Amniotic stem cell (primary cell): ENCODE results near the gene PHGDH.

Source experiments
- DNase-seq: peaks from one replicate; lab custom pipeline; 2025; lab: John Stamatoyannopoulos, UW

Gene PHGDH

DNA sequence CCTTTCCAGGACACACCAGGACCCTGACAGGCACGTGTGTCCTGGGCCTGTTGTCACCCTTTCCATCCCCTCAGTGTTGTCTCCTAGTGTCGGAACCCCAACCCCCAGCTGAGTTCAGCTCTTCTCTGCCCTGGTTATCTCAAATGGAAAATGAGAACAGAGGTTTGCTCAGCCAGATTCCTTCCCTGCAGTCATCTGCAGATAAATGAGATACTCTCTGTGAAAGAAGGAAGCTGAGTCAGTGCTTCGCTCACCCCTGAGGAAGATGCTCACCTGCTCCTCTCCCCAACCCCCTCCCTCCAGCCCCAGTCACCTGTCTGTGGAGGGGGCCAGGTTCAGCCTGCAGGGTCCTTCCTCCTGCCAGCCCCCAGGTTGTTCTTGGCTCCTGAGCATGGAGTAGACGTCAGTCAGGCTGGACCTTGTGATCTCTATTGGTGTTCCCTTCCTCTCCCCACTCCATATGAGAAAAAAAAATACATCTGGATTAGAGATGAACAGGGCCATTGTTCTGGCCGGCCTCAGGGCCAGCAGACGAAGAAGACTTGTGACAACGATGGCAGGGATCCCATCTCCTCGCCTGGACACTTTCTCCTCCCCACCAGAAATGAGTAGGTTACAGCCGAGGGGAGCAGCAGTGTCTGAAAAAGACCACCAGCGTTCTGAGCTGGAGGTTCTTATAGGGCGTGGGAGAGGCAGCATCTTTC lies 20.9 kb downstream of the PHGDH start:
- DNase-seq: no peak

DNA sequence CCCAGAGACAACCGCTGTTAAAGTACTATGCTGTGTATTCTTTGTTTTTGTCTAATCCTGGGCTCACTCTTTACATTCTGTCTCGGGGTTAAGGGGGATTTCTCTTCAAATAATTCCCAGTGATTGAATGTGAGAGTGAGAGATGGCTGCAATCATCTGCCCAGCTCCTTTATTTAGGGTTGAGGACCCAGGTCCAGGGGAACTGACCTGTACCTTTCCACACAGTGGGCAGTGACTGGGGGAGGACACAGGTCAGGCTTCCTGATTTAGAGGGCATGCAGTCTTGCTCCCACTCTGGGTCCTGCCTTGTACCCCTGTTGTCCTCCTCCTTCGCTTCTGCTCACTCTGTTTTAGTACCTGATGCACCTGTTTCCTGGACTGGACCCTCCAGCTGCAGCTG lies 22.0 kb downstream of the PHGDH start:
- DNase-seq: no peak

DNA sequence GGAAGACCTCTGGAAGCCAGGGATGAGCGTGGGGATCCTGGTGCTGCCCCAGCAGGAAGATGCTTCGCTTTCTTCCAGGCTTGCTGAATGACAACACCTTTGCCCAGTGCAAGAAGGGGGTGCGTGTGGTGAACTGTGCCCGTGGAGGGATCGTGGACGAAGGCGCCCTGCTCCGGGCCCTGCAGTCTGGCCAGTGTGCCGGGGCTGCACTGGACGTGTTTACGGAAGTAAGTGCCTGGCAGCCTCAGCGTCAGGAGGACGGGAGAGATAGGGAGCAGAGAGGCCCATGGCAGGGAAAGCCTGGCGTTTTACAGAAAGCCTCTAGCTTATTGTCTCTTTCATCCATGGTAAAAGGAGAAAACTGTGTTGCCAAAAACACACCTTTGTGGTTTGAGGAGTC lies 23.5 kb downstream of the PHGDH start:
- no peak for DNase-seq

DNA sequence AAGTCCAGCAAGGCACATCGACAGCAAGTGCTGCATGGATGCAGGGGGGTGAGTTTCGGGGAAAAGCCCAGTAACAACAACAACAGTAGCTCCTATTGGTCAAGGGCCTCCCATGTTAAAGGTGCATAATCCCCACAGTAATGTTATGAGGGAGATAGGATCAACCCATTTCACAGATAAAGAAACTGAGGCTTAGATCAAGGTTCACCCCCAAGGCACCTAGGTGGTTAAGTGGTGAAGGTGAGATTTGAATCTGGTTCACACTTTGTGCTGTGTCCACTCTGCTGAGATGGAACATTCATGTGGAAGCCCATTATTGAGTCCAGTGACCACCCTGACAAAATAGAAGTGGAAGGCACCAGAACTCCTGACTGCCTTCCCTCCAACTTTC lies 24.9 kb downstream of the PHGDH start:
- DNase-seq: no peak

DNA sequence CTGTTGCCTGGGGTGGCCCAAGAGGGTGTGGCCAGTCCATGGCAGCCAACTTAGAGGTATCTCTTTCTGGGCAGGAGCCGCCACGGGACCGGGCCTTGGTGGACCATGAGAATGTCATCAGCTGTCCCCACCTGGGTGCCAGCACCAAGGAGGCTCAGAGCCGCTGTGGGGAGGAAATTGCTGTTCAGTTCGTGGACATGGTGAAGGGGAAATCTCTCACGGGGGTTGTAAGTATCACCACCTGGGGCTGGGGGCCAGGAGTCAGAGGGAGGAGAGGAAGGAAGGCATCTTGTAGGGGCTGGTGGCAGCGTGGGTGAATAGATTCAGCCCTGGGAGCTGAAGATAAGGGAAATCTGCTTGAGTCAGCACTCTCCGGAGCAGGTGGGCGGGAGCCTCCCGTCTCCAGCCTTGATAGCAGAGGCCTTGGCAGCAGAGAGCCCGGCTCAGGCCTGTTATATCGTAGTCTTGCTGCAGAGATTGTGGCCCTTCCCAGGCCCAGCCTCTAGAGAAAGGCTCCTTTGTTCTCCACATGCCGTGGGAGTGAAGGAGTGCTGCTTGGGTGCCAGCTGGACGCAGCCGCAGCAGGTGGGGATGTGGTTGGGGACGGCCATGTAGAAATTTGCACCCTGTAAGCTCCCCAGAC lies 25.4 kb downstream of the PHGDH start:
- no peak for DNase-seq

DNA sequence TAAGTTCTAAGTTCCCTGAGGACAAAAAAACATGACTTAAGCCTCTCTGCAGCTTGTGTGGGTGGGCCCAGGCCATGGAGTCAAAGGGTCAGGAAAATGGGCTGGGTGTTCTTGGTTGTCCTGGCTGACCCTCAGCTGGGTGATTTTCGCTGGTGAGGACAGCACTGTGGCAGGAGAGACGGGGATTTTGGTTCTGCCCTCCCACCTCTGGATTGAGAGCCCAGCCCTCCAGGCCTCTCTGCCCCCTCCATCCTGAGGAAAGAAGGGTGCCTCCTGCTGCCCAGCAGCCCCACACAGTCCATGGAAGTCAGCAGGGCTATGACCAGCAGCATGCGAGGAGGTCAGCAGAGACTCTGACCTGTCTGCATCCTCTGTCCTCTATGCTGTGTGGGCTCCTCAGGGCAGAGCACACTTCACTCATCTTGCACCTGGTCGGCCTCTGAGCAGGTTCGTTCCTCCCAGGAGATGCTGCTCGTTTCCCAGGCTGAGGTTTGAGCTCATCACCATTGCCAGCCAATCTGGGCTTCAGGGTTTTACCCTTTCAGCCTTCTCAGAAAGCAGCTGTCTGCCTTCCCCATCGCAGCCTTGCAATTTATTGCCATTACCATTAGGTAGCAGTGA lies 26.5 kb downstream of the PHGDH start:
- no peak for DNase-seq

DNA sequence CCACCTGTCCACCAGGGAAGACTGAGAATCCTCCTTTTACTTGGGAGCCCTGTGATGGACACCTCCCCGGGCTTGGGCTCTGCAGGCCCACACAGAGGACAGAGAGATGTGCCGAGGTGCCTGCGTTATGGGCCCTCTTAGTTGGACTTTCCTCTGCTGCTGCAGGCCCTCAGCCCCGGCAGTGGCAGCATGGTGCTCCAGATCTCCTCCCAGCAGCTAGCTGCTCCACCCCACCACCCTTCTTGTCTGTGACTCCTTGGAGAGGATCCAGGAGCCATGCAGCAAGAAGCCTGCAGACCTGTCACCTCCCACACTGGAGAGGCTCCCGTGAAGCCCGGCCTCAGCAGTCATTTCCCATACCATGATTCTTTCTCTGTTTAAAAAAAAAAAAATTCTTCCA lies 27.4 kb downstream of the PHGDH start:
- DNase-seq: no peak

DNA sequence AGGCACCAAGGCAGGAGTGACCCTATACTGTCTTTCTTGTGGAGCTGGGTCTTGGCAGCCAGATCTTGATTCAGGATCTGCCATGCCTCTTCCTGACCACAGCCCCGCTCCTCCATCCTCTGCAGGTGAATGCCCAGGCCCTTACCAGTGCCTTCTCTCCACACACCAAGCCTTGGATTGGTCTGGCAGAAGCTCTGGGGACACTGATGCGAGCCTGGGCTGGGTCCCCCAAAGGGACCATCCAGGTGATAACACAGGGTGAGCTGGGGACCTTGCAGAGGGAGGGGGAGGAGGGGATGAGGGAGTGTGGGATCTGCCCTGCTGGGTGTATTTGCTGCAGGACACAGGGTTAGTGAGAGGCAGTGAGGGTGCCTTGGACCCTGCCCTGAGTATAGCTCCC lies 28.5 kb downstream of the PHGDH start:
- DNase-seq: no peak

DNA sequence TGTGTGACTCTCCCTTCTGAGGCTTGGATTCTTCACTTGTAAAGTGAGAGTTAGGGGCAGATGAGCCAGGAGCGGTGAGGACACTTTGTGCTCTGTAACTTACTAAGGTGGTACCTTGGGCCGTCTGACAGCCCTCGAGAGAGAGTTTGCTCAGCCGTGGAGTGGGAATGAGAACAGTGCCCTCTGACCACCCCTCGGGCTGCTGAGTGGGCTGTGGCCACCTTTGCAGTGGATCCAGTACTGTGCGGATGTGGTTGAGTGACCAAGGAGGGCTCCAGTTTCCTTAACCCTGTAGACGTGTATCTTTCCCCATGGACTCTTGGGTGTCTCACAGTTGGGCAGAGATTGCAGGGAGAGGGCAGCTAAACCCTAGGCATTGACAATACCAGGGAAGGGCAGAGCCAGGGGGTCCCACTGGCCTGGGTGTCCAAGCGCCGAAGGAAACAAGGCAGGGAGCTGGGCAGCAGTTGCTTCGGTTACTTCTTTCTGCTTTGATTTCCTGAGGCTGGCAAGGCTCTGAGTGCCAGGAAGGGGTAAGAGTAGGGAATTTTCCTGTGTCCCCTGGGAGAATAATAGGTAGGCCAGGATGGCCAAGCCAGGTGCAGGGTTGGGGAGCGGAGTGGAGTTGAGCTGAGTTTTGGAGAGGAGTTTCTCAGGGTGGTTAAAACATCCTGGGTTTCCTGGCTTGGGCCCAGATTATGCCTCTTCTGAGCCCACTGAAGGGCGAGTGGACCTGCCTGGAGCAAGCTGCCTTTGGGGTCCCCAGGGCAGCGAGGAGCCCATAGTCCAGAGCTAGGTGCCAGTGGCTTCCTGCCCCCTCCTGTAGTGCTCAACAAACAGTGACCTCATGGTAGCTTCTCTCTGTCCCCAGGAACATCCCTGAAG lies 29.4 kb downstream of the PHGDH start:
- DNase-seq: no peak

DNA sequence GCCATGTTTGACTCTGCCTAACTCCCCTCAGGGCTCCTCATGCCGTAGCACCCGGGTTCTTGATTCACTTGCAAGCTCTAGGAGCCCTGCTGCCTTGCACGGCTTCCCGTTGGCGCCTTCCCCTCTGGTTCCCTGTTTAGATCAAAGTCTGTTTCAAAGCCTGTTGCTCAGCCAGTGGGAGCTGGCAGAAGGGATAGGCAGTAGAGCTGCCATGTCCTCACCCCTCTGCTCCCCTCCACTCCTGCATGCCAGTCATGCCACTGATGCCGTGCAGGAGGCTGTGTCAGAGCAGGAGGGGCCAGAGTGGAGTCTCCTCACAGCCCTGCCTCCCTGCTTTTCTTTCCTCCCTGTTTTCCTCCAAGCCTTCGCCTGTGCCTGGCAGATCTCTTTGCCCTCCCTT lies 30.5 kb downstream of the PHGDH start:
- DNase-seq: no peak

DNA sequence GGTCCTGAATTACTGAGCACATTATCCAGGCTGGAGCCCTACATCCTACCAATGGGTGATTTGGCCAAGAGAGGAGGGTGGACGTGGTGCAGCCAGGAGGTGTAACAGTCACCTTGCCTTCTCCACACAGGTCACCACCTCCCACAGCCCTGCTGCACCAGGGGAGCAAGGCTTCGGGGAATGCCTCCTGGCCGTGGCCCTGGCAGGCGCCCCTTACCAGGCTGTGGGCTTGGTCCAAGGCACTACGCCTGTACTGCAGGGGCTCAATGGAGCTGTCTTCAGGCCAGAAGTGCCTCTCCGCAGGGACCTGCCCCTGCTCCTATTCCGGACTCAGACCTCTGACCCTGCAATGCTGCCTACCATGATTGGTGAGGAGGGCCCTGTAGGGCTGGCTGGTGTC lies 30.9 kb downstream of the PHGDH start:
- no peak for DNase-seq

DNA sequence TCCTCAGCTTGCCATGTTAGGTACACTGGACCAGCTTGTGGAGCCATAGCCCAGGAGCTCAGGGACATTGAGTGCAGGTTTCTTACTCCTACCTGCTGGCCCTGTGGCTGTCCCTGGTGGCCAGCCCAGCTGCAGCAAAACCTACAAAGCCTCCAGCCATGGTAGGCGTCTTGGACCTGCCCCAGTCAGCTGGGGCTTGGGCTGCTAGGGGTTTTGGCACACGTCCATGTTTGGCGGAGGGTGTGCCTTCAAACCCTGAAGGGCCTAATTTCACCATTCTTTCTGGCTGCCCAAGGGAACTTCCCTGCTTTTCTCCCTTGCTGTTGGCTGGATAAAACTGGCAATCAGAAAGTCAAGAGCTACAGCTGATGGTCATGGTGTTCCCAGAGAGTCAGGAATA lies 31.6 kb downstream of the PHGDH start:
- DNase-seq: no peak

DNA sequence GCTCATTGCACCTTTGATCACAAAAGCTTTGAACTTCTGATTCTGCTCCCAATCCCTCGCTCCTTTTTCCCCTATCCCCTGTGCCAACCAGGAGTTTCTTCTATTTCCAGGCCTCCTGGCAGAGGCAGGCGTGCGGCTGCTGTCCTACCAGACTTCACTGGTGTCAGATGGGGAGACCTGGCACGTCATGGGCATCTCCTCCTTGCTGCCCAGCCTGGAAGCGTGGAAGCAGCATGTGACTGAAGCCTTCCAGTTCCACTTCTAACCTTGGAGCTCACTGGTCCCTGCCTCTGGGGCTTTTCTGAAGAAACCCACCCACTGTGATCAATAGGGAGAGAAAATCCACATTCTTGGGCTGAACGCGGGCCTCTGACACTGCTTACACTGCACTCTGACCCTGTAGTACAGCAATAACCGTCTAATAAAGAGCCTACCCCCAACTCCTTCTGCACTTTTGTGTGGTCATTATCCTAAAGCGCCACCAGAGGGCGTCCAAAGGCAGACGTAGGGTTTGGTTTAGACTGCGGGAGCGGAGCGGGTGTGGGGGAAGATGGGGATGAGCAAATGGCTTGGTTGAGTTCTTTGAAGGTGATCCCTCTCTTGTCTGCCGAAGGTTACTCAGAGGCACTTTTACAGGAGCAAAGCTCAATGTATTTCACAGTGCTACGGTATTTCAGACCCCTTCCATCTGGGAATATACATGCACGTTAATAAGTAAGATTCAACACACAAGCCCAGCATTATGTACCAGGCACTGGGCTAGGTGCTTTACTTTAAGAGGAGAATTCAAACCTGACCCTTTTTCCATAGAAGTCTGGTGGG lies 32.3 kb downstream of the PHGDH start:
- peak; percentile 18 for DNase-seq

DNA sequence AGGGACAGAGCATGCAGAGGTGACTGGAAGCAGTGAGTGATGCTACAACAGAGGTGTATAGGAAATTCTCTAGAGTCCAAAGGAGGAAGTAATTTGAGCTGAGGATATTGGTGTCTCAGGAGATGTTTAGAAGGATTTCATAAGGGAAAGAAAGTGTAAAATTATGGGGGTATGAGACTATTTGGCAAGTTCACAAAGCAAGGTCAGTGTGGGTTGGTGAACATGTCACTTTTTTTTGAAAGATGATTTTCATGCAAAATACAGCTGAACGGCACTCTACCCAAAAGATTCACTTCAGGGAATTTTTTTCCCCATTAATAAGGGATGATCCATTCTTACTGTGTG lies 32.8 kb downstream of the PHGDH start:
- DNase-seq: no peak

DNA sequence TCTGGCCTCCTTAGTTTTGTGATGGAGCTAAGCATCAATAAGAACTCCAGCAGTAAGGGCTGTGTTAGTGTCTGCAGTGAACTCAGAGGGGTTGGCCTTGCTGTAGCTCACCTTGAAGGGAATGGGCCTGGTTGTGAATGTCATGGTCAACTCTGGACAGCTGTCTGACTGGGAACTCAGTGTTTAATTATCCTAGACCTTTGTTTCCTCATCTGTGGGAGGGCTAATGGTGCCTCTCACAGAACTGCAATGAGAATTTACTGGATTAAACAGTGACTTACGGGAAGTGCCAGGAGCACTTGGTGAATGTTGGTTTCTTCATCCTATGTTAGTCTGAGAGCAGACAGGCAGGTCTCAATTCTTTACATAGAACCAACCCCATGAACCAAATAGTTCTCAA lies 33.3 kb downstream of the PHGDH start:
- no peak for DNase-seq

DNA sequence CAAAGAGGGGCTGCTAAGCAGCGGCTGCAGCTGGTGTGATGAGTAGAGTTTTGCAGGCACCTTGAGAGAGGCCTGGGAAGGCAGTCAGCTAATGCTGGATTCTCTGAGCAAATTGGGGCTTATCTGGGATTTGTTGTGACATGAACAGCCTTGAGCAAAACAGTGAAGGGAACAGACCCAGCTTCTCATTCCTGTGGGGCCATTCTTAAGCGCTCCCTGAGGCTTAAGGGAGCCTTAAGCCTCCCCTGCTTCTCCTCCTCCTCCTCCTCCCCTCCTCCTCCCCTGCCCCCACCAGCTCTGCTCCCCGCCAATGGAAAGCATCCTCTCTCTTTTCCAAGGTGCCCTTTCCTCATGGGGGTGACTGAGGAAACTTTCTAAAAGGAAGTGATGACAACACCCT lies 35.7 kb downstream of the PHGDH start:
- no peak for DNase-seq

DNA sequence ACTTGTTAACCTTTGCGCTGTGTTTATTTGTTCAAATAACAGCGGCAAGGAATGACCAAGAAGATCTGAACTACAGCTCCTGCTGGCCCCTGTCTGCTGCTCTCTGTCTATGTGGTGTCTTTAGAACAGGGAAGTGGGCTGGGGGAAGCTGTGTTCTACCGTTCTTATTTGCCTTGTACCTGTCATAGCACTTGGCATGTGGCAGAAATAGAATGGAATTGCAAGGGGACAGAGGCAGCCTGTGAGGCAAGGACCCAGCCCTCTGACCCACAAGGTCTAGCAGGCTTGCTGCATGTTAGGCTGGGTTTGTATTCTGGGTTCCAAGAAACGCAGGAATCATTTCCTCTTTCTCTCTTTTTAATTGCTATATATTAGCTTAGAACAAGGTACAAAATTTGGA lies 36.3 kb downstream of the PHGDH start:
- no peak for DNase-seq

DNA sequence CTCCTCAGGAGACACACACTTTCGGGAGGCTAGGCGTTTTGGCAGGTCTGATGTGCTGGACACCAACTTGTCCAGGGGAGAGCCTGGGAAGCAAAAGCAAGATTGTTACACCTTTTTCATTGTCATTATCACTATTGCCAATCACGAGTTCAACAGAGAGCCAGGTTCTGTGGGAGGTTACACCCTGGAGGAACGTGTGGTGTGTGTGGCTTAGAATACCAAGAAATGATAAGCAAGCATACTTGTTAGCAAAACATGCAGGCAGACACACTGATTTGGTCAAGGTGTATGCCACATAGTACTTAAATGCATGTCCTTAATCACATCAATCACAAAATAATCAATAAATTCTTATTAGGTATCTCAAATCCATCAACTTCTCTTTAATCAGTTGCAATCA lies 40.9 kb downstream of the PHGDH start:
- DNase-seq: no peak

DNA sequence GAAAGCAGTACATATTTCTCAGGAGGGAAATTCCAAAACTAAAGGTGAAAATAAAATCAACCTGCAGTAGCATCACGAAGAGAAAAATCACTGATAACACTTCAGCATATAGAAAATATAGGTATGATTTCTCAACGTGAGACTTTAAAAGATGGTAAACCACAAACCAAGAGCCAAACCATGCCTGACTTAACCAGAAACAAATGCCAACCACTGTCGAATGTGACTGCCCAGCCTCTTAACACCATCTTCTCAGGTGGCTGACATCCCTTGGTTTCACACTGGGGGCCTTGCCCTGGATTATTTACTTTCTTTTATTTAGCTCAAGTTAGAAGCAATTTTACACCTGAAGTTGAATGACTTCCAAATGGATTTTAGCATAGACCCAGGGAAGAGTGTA lies 46.9 kb downstream of the PHGDH start:
- no peak for DNase-seq

DNA sequence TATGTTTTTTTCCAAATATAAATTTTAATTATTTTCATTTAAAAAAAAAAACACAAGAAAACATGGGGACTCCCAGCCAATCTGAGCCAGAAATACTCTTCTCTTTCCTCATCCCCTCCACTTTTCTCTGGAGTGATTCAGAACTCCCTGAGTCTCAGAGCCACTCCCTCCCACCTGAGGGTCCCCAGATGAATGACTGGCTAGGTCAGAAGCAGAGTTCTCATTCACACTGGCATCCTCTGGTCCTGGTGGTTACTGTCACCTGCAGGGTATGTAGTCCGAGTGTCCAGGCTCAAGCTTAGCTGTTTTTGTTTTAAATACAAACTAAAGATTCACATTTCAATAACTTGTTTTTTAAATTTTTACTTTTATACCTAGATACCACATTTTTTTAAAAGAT lies 50.7 kb downstream of the PHGDH start:
- no peak for DNase-seq

DNA sequence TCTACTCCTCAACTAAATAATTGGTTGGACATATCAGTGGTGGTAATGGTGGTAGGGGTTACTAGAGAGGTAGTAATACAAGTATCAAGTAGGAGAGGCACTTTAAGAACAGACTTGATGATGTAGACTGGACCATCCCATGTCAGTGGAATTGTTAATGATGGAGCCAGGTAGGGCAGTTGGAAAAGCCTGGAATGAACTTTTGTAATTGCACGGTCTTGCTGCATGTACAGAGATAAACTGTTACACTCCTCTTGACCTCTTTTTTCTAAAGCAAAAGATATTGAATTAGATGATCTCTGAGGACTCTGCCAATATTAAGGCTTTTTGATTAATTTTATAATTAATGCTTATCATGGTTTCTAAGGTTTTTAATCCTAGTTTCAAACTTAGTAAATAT lies 51.2 kb downstream of the PHGDH start:
- DNase-seq: no peak

DNA sequence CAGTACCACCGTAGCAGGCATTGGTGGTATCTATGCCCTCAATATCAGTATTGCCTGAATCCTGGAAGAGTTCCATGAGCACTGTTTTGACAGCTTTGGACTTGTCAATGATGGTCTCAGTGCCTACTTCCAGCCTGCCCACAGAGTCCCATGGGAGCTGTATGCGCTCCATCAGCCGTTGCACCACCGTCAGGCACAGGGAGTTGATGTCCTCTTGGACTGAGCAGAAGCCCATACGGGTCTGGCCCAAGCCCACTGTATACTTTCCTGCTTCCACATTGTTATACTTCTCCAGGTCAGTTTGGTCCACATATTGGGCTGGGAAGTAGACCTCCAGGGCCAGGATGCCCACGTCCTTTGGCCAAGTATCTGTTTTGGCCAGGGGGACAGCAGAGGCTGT lies 52.5 kb downstream of the PHGDH start:
- no peak for DNase-seq
